Upper lobe of right lung (tissue), 1 donor: ENCODE data around the gene SUN2. TPM values are rescaled to one million over a fixed set of nuclear protein-coding genes. Genes with fewer than 3 reads are reported as not detected.

Experiments
- ATAC-seq: fragments of 200-7000 bp; cut with Tn5 transposase; one replicate; pipeline ENCODE4 v1.9.1; 2020; ENCODE audit warnings: mild to moderate bottlenecking, moderate library complexity
- DNase-seq: peaks from one replicate; pipeline ENCODE4 v3.0.0-alpha.2; 2020
- H3K27ac ChIP-seq: fragments of 200-600 bp; one replicate; pipeline ENCODE4 v1.8.0; 2022
- H3K27me3 ChIP-seq: fragments of 200-600 bp; one replicate; pipeline ENCODE4 v1.8.0; 2022; ENCODE audit warnings: mild to moderate bottlenecking
- H3K36me3 ChIP-seq: fragments of 200-600 bp; one replicate; pipeline ENCODE4 v1.8.0; 2022
- H3K4me1 ChIP-seq: fragments of 200-600 bp; one replicate; pipeline ENCODE4 v1.8.0; 2022
- H3K4me3 ChIP-seq: fragments of 200-600 bp; one replicate; pipeline ENCODE4 v1.8.0; 2022; ENCODE audit warnings: mild to moderate bottlenecking
- H3K9me3 ChIP-seq: fragments of 200-600 bp; one replicate; pipeline ENCODE4 v1.8.0; 2022
- intact Hi-C: fragments of 100-400 bp; cut with DNase I; formaldehyde crosslinking; loops from one replicate; pipeline ENCODE4 v1.11.0; 2022
- total RNA-seq: library from RNA; stranded (reverse); fragmentation: NEBNext Ultra II Directional; extraction: Animal tissue kit (Norgen Biotek cat#: 25700); gene quantifications from one replicate; pipeline ENCODE4 v1.2.1, GENCODE V29; 2021
- TF ChIP-seq, protein P1 (sequence below): fragments of 200-600 bp; IDR thresholded peaks from one replicate; pipeline ENCODE4 v1.8.0; 2022; ENCODE audit warnings: antibody characterized with exemption
- donor health status: DM: no; HTN: yes; CAD: no; lungs with severe emphysema.

SUN2 gene
- total RNA-seq, 1 donor from 2014 or later, result 242 TPM

GRCh38 chr22:38796262-38796957 is 40.6 kb upstream of the SUN2 start:
- Histone ChIP-seq H3K9me3 (no peaks in the 10 kb centered on the region), H3K27me3 (peaks cover 18% of the 10 kb centered on the region), H3K27ac (no peak overlapping the region), H3K4me1 (peaks cover 14% of the 10 kb centered on the region), H3K36me3 (no peaks in the 10 kb centered on the region), H3K4me3 (no peak overlapping the region)
- TF ChIP-seq, protein P1, sequence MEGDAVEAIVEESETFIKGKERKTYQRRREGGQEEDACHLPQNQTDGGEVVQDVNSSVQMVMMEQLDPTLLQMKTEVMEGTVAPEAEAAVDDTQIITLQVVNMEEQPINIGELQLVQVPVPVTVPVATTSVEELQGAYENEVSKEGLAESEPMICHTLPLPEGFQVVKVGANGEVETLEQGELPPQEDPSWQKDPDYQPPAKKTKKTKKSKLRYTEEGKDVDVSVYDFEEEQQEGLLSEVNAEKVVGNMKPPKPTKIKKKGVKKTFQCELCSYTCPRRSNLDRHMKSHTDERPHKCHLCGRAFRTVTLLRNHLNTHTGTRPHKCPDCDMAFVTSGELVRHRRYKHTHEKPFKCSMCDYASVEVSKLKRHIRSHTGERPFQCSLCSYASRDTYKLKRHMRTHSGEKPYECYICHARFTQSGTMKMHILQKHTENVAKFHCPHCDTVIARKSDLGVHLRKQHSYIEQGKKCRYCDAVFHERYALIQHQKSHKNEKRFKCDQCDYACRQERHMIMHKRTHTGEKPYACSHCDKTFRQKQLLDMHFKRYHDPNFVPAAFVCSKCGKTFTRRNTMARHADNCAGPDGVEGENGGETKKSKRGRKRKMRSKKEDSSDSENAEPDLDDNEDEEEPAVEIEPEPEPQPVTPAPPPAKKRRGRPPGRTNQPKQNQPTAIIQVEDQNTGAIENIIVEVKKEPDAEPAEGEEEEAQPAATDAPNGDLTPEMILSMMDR, result no peak
- ATAC-seq, result no peak
- DNase-seq, result no peak
- intact Hi-C loops, result no loop called here

DNA sequence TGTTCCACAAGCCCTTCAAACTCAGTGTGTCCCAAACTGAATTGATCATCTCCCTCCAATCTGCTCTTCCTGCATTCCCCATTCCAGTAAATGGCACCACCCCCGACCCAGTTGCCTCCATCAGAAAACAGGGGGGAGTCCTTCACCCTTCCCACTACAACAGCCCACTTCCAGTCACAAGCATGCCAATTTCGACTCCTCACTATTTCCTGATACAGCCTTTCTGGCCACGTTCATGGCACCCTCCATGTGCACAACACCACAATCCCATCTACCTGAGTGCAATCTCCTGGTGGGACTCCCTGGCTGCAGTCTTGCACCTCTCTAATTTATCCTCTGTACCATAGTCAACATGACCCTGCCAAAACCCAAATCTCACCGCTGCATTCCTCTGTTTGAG is 39.8 kb upstream of the SUN2 start:
- Histone ChIP-seq H3K9me3 (no peaks in the 10 kb centered on the region), H3K27me3 (peaks cover 10% of the 10 kb centered on the region), H3K36me3 (peaks cover 3% of the 10 kb centered on the region), H3K4me1 (peaks cover 14% of the 10 kb centered on the region), H3K27ac (no peak overlapping the region), H3K4me3 (no peak overlapping the region)
- intact Hi-C loops, result no loop called here
- no peak for DNase-seq
- no peak for ATAC-seq
- TF ChIP-seq, protein P1, result no peak

- Histone ChIP-seq H3K9me3 (no peaks in the 10 kb centered on the region), H3K4me1 (peaks cover 16% of the 10 kb centered on the region), H3K27me3 (peaks cover 9% of the 10 kb centered on the region), H3K36me3 (peaks cover 9% of the 10 kb centered on the region), H3K4me3 (peak within 1 kb of the TSS; percentile 71), H3K27ac (peak within 1 kb of the TSS; percentile 84)
- intact Hi-C loops, result no loop called here
- TF ChIP-seq, protein P1, result no peak
- ATAC-seq (peak; percentile 98), DNase-seq (peak; percentile 95)
Measured at GRCh38 chr22:38793721-38794466, 38.1 kb upstream of the SUN2 start, which contains the start of gene DNAL4. Gene DNAL4 (minus strand): TSS chr22:38794143. CDS start chr22:38782731, 11,412 bp downstream.

- DNase-seq (no peak), ATAC-seq (no peak)
- H3K9me3 ChIP-seq, result no peaks in the 10 kb centered on the region
- peaks cover 21% of the 10 kb centered on the region for H3K4me1 ChIP-seq
- intact Hi-C loops, result no loop called here
- TF ChIP-seq, protein P1, result no peak
- peak overlapping the region; percentile 71 for H3K4me3 ChIP-seq
- H3K27me3 ChIP-seq, result peaks cover 7% of the 10 kb centered on the region
- H3K36me3 ChIP-seq, result peaks cover 9% of the 10 kb centered on the region
- peak overlapping the region; percentile 84 for H3K27ac ChIP-seq
Measured at GRCh38 chr22:38793317-38793716, 37.5 kb upstream of the SUN2 start.

DNA sequence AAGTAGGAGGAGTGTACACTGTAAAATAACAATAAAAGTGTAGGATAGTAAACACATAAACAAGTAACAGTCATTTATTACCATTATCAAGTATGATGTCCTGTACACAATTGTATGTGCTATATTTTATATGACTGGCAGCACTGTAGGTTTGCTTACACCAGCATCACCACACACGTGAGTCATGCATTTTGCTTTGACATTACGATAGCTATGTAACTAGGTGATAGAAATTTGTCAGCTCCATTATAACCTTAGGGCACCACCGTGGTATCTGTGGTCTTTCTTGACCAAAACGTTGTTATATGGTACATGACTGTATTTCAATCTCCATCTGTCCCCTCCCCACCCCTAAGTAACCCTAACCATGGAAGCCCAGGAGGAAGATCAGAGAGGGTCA is 37.0 kb upstream of the SUN2 start:
- no peaks in the 10 kb centered on the region for H3K9me3 ChIP-seq
- ATAC-seq (no peak), DNase-seq (no peak)
- peaks cover 9% of the 10 kb centered on the region for H3K36me3 ChIP-seq
- intact Hi-C loops, result no loop called here
- peak overlapping the region; percentile 71 for H3K4me3 ChIP-seq
- H3K4me1 ChIP-seq, result peaks cover 24% of the 10 kb centered on the region
- H3K27me3 ChIP-seq, result peaks cover 3% of the 10 kb centered on the region
- TF ChIP-seq, protein P1, result no peak
- no peak overlapping the region for H3K27ac ChIP-seq
